ENCODE measurements around the gene MSI2.

DNA sequence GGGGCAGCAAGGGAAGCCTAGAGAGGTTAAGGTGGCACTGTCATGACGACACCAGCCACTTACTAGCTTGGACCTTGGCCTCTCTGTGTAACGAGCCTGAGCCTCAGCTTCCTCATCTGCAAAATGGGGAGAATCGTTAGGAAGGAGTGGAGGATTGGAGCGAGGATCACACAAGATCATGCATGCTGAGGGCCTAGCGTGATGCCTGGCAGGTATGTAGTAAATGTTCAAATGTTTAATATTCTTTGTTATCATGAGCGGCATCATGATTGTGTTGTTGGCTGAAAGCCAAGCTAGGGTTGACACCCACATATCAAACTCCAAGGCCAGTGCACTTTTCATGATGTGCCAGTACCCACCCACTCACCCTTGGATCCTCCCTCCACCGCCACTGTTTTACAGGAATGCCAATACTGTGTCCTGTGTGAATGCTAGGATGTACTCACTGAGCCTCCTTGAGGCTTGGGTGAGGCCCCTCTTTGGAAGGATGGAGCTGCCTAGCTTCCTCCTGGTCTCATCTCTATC, 192.5 kb downstream of the MSI2 start:
- TF ChIP-seq CTCF (IDR thresholded peaks at IDR 0.05), result no peak
- no peak for TF ChIP-seq POLR2A (IDR thresholded peaks at IDR 0.05)

Measured in adrenal gland (tissue), 5 donors.